Measurements from ENCODE around the gene PIEZO1.

- TF ChIP-seq CTCF (IDR thresholded peaks at IDR 0.05) (no peak), EZH2phosphoT487 (IDR thresholded peaks at IDR 0.05) (no peak), EZH2 (IDR thresholded peaks at IDR 0.05) (no peak)
Observed at GRCh38 chr16:88722784-88723506, 62.1 kb downstream of the PIEZO1 start.
